Body of pancreas (tissue), 4 donors: ENCODE measurements around the gene STK31. TPM values are rescaled to one million over a fixed set of nuclear protein-coding genes. Genes with fewer than 3 reads are reported as not detected.

ENCODE experiments used
- ATAC-seq: fragments of 150-250 bp; one replicate; pipeline ENCODE4 v1.9.1; 2016
- DNase-seq, 4 donors: peaks; one replicate each; pipeline ENCODE4 v3.0.0-alpha.2; 2019
- H3K27ac ChIP-seq, 4 donors: fragments of 200-600 bp; sonication (generic); 1 replicate in 3 of 4; 2 replicates in 1 of 4; pipeline versions ENCODE4 v1.5.1 to v1.6.1; 2016 to 2019; ENCODE audit warnings: mild to moderate bottlenecking in 1 of 4, mixed read lengths in 1 of 4, moderate library complexity in 1 of 4
- H3K27me3 ChIP-seq, 2 donors: fragments of 200-600 bp; sonication (generic); one replicate each; pipeline ENCODE4 v1.6.0; 2016; ENCODE audit warnings: mild to moderate bottlenecking in 1 of 2
- H3K36me3 ChIP-seq, 2 donors: fragments of 200-600 bp; sonication (generic); replicated peaks in 1 of 2; 2 replicates each; pipeline ENCODE4 v1.5.1; 2016; ENCODE audit warnings: low read depth in 2 of 2; ENCODE audit not compliant: insufficient read depth in 1 of 2
- H3K4me1 ChIP-seq: fragments of 200-600 bp; sonication (generic); one replicate; pipeline ENCODE4 v1.6.0; 2016
- H3K4me3 ChIP-seq, 2 donors: fragments of 200-600 bp; sonication (generic); 1 replicate in 1 of 2; 2 replicates in 1 of 2; pipeline ENCODE4 v1.5.1; 2016 to 2019
- H3K9me3 ChIP-seq, 3 donors: fragments of 200-600 bp; sonication (generic); 1 replicate in 2 of 3; 2 replicates in 1 of 3; pipeline ENCODE4 v1.5.1; 2016
- POLR2A ChIP-seq, 3 donors: fragments of 450-650 bp; IDR thresholded peaks; one replicate each; pipeline ENCODE4 v1.6.1; 2016; ENCODE audit warnings: antibody characterized with exemption in 3 of 3, mild to moderate bottlenecking in 2 of 3
- WGBS, 2 donors: methylation state at CpG; one replicate each; pipeline ENCODE4 v1.1.5; 2017; 5-methylcytosine and 5-hydroxymethylcytosine counted together
- intact Hi-C: fragments of 100-400 bp; cut with DNase I; formaldehyde crosslinking; loops from one replicate; pipeline ENCODE4 v1.15.1; 2023
- total RNA-seq, 2 donors: library from RNA; depleted of rRNA; stranded (reverse); fragments of >200 nt; gene quantifications; one replicate each; pipeline ENCODE4 v1.1.0, GENCODE V29; 2016
- TF ChIP-seq, protein P1 (sequence below), 7 experiments: fragments of 450-650 bp in 4 of 7; fragments of 200-600 bp in 3 of 7; sonication (generic) in 3 of 7; IDR thresholded peaks; one replicate each; pipeline ENCODE4 v1.5.1; 2016 to 2019; ENCODE audit warnings: antibody characterized with exemption in 7 of 7

STK31 gene
- total RNA-seq, 2 donors from 2014 or later, result 2.3 TPM; not detected in 1

DNA sequence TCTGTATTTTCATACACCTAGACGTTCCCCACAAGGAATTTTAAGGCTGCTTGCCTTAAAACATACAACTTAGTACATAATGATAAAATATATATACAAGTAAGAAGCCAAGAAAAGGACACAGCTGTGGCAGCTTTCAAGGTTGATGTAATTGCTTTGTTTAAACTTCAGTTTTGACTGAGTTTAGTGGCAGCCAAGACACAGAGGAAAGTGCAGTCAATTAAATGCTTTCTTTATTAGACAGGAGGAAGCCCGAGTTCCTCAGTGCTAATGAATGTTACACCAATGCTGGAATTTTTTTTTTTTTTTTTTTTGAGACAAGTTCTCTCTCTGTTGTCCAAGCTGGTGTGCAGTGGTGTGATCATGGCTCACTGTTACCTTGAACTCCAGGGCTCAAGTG lies 11.2 kb upstream of the STK31 start:
- Histone ChIP-seq H3K9me3 (no peaks in the 10 kb centered on the region), H3K27me3 (no peaks in the 10 kb centered on the region), H3K4me3 (no peak overlapping the region), H3K36me3 (peaks cover 0 to 19% of the 10 kb centered on the region in 2 donors), H3K27ac (peak overlapping the region in 3 of 4 donors; percentile 62 to 81 (median 73)), H3K4me1 (peaks cover 37% of the 10 kb centered on the region)
- TF ChIP-seq, protein P1, sequence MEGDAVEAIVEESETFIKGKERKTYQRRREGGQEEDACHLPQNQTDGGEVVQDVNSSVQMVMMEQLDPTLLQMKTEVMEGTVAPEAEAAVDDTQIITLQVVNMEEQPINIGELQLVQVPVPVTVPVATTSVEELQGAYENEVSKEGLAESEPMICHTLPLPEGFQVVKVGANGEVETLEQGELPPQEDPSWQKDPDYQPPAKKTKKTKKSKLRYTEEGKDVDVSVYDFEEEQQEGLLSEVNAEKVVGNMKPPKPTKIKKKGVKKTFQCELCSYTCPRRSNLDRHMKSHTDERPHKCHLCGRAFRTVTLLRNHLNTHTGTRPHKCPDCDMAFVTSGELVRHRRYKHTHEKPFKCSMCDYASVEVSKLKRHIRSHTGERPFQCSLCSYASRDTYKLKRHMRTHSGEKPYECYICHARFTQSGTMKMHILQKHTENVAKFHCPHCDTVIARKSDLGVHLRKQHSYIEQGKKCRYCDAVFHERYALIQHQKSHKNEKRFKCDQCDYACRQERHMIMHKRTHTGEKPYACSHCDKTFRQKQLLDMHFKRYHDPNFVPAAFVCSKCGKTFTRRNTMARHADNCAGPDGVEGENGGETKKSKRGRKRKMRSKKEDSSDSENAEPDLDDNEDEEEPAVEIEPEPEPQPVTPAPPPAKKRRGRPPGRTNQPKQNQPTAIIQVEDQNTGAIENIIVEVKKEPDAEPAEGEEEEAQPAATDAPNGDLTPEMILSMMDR (IDR thresholded peaks at IDR 0.05), result no peak
- TF ChIP-seq POLR2A (IDR thresholded peaks at IDR 0.05), result no peak
- intact Hi-C loops, result no loop called here
- WGBS, 2 donors, result 15% methylated on average over 2 of the region's 2 CpGs
- DNase-seq (peak in 2 of 4 donors; percentile 47 to 49), ATAC-seq (peak; percentile 78)

DNA sequence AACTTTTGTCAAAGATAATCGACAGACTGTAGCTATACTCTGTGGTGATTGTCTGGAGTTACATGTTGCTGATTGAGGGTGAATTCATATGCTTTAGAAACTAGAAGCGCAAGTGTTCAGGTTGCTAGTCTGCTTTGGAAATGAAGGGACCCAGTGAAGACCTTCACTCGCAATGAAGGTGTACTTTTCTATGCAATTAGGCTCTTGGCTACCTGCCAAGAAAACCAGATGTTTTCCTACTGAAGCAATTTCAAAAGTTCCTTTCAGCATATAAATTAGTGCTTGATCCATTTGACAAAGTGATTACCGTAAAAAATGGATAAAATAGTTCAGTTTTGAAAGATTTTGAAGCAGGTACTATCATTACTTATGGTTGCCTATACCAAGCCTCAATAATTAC lies 10.0 kb upstream of the STK31 start:
- 59 to 61% methylated on average over 4 of the region's 4 CpGs for WGBS, 2 donors
- peaks cover 0 to 22% of the 10 kb centered on the region in 2 donors for H3K36me3 ChIP-seq
- ATAC-seq (no peak), DNase-seq (no peak)
- no peaks in the 10 kb centered on the region for H3K27me3 ChIP-seq
- TF ChIP-seq, protein P1 (IDR thresholded peaks at IDR 0.05), result no peak
- no peak for TF ChIP-seq POLR2A (IDR thresholded peaks at IDR 0.05)
- intact Hi-C loops, result no loop called here
- no peak overlapping the region for H3K4me3 ChIP-seq
- no peaks in the 10 kb centered on the region for H3K9me3 ChIP-seq
- peaks cover 37% of the 10 kb centered on the region for H3K4me1 ChIP-seq
- H3K27ac ChIP-seq, result no peak overlapping the region

DNA sequence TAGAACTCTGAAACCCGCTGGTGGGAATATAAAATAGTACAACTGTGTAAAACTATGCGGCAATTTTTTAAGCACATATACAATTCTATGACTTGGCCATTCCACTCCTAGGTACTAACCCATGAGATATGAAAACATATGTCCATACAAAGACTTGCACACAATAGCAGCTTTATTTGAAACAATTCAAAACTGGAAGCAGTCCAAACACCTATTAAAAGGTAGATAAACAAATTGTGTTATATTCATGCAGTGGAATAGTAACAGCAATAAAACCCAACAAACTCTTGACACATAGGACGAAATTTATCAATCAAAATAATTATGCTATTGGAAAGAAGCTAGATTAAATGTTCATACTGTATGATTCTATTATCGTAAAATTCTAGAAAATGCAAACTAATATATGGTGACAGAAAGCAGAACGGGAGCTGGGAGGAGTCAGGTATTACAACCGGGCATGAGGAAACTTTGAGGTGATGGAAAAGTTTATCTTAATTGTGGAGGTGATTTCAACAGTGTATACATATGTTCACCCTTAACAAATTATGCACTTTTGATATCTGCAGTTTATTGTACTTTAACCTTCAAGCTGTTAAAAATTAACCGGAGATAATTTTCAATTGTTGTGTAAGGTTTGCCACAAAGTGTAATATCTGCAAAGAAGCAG lies 803 bp upstream of the STK31 start:
- 34 to 42% methylated on average over 7 of the region's 7 CpGs for WGBS, 2 donors
- TF ChIP-seq POLR2A (IDR thresholded peaks at IDR 0.05), result no peak
- TF ChIP-seq, protein P1 (IDR thresholded peaks at IDR 0.05), result no peak
- Histone ChIP-seq H3K36me3 (peaks cover 6 to 10% of the 10 kb centered on the region in 2 donors), H3K9me3 (peaks cover 0 to 6% (median 0%) of the 10 kb centered on the region in 3 donors), H3K4me1 (peaks cover 17% of the 10 kb centered on the region), H3K27ac (peak overlapping the region; percentile 37 to 86 (median 62)), H3K27me3 (no peaks in the 10 kb centered on the region), H3K4me3 (no peak overlapping the region)
- peak; percentile 92 for ATAC-seq
- intact Hi-C loops, result no loop called here
- DNase-seq, result peak in 2 of 4 donors; percentile 31 to 54

DNA sequence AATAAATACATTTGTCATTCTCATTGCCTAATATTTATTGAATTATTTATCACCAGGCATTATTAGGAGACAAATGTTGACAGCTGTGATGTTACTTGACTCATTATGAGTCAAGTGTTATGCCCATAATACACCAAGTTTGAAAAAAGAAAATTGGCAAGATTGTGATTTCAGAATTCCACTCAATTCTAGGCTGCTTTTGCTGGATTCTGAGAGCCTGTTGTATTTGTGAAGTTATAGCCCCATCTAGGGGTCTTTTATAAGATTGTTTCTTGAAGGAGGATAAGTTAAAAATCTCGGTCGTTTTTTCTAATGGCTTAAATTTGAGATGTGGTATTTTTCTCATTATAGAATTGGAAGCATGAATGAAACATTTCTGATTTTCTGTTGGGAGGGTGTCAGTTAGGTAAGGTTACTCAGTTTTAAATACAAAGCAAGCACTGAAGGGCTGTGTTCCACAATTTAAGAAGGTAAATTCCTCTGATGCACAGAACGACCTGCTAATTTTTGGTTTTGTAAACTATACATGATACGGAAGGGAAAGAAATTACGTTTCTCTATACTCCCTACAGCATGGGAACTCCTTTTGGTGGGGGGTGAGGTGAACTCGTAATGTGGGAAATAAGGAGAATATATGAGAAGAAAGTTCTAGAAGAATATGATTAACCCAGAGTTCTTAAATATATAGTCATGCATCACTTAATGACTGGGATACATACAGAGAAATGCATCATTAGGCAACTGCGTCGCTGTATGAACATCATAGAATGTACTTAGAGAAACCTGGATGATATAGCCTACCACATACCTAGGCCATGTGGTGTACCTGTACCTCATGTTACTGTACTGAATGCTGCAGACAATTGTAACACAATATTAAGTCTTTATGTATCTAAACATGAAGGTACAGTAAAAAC lies 2.6 kb downstream of the STK31 start:
- Histone ChIP-seq H3K4me1 (peaks cover 17% of the 10 kb centered on the region), H3K27ac (no peak overlapping the region), H3K27me3 (no peaks in the 10 kb centered on the region), H3K9me3 (no peaks in the 10 kb centered on the region), H3K4me3 (no peak overlapping the region), H3K36me3 (no peaks in the 10 kb centered on the region)
- DNase-seq (no peak), ATAC-seq (peak; percentile 68)
- TF ChIP-seq, protein P1 (IDR thresholded peaks at IDR 0.05), result peak; percentile 38 to 88 (median 78)
- TF ChIP-seq POLR2A (IDR thresholded peaks at IDR 0.05), result no peak
- intact Hi-C loops, result loop anchor here (5.0 to 10.0 kb wide), 2 partner anchors 58 to 140 kb away; no protein-coding TSS in a partner anchor
- 31 to 37% methylated on average over 8 of the region's 8 CpGs for WGBS, 2 donors
